ENCODE measurements around the gene CDYL.

- no peak for TF ChIP-seq GATA3 (IDR thresholded peaks at IDR 0.05; ENCODE audit: low read depth, low read length)
- TF ChIP-seq GATA2 (IDR thresholded peaks at IDR 0.05; ENCODE audit: low read depth, low read length) = no peak
Measured at GRCh38 chr6:4747588-4747987, 28.6 kb upstream of the CDYL start.
